SH-SY5Y (cell line): ENCODE results near the gene RPS27A.

ENCODE experiments used
- GATA2 ChIP-seq: IDR thresholded peaks from 2 replicates; pipeline ENCODE4 v1.6.1; 2011; ENCODE audit warnings: mild to moderate bottlenecking, low read depth, low read length
- GATA3 ChIP-seq: IDR thresholded peaks from 2 replicates; pipeline ENCODE4 v1.6.1; 2011; ENCODE audit warnings: low read depth, mild to moderate bottlenecking, low read length, moderate library complexity

GRCh38 chr2:55282110-55282917 lies 49.8 kb downstream of the RPS27A start:
- TF ChIP-seq GATA2 = no peak
- TF ChIP-seq GATA3 = no peak
